HG02610 (cell line): ENCODE measurements around the gene ABCG4.
"Not testable (repeated sequence)": the region's sequence is repeated elsewhere in the genome, so short reads cannot be mapped to it uniquely, and the experiment has no call there.

Experiments
- ATAC-seq: cut with Tn5 transposase; IDR thresholded peaks from one replicate; pipeline ENCODE4 v1.9.1; 2021; ENCODE audit warnings: mild to moderate bottlenecking, moderate library complexity; ENCODE audit not compliant: unreplicated experiment

Gene ABCG4

DNA sequence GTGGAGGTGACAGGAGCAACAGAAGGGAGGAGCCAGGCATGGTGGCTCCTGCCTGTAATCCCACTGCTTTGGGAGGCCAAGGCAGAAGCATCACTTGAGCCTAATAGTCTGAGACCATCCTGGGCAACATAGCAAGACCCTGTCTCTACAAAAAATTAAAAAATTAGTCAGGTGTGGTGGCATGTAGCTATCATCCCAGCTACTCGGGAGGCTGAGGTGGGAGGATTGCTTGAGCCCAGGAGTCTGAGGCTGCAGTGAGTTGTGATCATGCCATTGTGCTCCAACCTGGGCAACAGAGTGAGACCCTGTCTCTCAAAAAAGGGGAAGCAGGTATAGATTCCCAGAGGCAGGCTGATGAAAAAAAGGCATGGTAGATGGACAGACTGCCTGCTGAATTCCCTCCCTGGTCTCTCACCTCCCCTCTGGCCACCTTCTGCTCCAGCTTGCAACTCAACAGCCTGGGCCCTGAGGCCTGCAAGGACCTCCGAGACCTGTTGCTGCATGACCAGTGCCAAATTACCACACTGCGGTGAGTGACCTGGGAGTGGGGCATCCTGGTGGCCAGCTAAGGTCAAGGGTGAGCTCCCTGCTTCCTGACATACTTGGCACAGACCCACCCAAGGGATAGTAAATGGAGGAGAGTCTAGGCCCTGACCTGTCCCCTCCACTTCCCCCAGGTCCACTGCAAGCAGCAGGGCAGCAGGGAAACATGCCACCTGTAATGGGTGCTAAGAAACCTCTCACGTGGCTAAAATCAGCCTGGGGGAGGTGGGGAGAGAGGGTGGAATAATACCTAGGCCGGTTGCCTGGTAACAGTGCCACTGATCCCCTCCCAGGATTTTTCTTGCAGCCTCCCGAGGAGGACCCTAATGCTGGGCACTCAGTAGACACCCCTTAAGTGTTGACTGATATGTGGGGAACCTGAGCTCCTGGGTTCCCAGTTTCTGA is 32.2 kb downstream of the ABCG4 start:
- ATAC-seq, result no peak

DNA sequence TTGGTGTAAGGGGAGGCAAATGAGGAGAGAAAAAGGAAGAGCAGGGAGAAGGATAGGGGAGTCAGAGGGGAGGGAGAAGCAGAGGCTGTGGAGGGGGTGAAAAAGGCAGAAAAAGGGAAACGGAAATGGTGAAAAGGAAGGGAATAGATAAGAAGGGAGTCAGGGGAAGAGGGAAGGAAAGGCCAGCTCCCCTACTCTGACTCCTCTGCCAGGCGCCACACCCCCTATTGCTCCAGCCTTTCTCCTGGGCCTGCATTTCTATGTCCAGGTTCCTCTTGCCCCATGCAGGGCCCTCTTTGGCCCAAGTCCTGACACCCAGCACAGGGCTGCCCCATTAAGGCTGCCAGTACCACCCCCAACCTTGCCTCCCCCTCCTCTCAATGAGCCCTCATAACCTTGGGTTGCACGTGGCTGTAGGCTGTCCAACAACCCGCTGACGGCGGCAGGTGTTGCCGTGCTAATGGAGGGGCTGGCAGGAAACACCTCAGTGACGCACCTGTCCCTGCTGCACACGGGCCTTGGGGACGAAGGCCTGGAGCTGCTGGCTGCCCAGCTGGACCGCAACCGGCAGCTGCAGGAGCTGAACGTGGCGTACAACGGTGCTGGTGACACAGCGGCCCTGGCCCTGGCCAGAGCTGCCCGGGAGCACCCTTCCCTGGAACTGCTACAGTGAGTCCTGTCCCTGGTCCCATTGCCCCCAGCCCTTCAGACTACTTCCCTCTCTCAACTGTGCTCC is 33.0 kb downstream of the ABCG4 start:
- ATAC-seq, result no peak

DNA sequence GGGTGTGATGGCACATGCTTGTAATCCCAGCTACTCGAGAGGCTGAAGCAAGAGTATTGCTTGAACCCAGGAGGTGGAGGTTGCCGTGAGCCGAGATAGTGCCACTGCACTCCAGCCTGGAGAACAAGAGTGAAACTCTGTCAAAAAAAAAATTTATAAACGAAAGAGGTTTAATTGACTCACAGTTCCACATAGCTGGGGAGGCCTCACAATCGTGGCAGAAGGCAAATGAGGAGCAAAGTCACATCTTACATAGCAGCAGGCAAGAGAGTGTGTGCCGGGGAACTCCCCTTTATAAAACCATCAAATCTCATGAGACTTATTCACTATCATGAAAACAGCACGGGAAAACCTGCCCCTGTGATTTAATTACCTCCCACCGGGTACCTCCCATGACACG is 35.5 kb downstream of the ABCG4 start:
- not testable (repeated sequence) for ATAC-seq

DNA sequence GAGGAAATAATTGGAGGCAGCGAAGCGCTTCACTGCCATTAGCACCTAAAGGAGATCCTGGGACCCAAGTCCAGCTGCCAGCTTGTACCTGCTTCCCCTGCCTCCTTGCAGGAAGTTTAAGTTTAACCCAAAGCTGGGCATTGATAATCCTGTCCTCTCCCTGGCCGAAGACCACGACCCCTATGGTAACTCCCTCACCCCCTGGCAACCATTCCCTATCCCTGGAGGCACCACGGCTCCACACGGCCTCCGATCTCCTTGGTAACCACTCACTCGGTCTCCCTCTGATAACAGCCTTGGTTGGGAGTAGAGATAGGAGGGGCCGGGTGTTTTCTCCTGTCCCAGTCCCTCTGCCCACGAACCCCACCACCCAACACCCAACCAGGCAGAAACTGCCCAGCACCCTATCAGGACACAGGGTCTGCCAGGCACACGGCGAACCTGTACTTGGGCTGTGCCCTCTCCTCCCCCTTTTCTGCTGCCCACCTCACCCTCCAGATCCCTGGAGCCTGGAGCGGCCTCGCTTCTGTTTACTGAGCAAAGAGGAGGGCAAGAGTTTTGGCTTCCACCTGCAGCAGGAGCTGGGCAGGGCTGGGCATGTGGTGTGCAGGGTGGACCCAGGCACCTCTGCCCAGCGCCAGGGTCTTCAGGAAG is 37.3 kb downstream of the ABCG4 start:
- ATAC-seq, result no peak

DNA sequence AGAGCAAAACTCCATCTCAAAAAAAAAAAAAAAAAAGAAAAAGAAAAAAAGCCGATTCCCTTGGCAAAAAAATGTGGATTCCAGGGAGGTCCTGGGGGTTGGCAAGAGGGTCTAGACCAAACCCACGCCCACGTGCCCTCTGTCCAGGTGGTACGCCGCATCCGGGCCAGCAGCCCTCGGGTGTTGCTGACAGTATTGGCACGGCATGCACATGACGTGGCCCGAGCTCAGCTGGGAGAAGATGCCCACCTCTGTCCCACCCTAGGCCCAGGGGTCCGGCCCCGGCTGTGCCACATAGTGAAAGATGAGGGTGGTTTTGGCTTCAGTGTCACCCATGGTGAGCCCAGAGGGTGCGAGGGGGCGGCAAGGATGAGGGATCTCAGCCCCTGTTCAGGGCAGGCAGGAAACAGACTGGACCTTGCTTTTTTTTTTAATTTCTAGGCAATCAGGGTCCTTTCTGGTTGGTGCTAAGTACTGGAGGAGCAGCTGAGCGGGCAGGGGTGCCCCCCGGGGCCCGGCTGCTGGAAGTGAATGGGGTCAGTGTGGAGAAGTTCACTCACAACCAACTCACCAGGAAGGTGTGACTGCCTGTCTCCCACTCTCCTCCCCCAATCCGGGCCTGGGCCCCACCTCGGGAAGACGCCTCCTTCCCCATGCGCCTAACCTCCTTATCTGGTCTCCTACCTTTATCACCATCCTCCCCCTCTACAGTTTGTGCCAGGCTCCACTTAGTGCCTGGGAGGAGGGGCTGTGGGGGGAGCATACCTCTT is 38.5 kb downstream of the ABCG4 start:
- ATAC-seq, result no peak

DNA sequence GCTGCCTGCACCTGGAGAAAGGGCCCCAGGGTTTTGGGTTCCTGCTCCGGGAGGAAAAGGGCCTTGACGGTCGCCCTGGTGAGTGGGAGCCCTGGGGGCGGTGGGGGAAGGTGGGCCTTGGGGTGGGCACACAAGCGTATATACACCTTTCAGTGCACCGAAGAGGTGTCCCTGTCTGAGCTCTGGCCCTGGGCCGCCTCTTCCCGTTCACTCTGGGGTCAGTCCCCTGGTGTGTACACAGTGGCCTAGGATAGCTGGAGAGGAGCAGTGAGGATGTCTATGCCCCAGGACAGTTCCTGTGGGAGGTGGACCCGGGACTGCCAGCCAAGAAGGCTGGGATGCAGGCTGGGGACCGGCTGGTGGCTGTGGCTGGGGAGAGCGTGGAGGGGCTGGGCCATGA is 39.2 kb downstream of the ABCG4 start:
- ATAC-seq, result no peak

DNA sequence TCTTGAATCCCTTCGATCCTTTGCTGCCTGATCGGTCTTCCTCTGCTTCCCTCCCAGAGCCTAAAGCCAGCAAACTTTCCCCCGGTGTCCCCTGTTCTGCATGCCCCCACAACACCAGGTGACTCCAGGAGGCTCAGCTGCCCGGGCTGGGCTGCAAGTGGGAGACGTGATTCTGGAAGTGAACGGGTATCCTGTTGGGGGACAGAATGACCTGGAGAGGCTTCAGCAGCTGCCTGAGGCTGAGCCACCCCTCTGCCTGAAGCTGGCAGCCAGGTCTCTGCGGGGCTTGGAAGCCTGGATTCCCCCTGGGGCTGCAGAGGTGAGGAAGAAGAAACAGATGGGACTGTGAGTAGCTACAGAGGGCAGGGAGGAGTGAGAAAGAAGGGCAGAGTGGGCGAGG is 40.0 kb downstream of the ABCG4 start:
- ATAC-seq, result no peak

DNA sequence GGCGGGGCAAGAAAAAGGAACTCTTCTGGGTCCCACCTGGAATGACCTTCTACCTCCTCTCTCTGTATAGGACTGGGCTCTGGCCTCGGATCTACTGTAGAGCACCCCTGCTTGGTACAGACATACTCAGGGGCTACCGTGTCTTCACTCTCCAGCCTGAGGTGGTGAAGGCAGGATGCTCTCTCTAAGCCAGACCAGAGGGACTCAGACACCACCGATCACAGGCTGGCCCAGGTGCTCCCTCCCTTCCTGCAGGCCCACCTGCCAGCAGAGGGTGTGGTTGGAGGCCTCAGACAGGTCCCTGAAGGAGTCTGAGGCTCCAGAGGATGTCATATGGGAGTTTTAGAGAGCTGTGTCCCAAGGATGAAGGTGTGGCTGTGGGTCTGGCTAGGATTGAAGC is 40.5 kb downstream of the ABCG4 start:
- no peak for ATAC-seq

DNA sequence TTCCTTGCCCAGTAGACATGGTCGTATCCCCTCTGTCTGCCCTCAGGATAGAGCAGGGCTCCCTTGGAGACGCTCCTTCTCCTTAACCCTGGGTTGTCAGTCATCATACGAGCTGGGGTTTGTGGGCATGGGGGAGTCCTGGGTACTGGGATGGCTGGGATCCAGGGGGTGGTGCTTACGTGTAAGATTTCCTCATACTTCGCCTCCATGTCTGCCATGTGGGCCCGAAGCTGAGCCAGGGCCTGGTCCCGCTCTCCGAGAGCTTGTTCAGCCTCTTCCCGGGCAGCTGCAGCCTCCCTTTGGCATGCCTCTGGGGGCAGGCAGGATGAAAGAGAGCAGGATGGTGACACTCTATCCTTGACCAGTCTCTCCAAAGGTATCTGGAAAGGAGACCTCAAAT is 41.7 kb downstream of the ABCG4 start:
- ATAC-seq, result no peak

DNA sequence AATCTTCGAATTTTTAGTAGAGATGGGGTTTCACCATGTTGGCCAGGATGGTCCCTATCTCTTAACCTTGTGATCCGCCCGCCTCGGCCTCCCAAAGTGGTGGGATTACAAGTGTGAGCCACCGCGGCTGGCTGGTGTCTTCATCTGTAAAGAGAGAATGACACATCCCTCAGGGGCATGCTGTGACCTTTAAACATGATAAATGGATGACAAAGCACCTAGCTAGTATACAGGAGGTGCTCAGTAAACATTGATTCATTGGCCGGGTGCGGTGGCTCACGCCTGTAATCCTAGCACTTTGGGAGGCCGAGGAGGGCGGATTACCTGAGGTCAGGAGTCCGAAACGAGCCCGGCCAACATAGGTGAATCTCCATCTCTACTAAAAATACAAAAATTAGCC is 42.4 kb downstream of the ABCG4 start:
- ATAC-seq, result not testable (repeated sequence)

DNA sequence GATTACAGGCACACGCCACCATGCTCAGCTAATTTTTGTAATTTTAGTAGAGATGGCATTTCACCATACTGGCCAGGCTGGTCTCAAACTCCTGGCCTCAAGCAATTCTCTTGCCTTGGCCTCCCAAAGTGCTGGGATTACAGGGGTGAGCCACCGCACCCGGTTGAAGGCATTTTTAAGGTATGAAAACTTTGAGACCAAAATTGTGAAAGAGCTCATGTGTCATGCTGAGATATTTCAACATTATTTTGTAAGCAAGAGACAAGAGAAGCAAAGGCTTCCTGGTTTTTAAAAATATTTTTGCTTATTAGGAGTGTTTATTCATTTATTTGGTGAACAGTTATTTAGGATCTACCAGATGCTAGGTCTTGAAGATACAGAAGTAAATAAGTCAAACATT is 43.3 kb downstream of the ABCG4 start:
- no peak for ATAC-seq

DNA sequence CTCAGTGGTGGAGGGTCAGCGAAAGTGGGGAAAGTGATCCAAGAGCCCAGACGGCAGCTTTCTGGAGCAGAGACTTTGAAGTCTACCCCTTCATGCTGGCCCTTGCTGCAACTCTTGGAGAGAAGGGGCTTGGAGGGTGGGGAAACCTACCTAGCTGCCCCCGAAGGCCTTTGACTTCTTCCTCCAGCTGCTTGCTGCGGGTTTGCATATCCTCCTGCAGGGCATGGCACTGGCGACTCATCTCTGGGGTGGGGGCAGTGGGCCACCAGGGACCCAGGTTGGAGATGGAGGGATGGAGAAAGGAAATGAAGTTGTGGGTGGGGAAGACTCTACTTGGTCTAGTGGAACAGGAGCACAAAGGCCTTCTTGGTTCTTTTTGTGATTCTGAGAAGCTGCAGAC is 44.1 kb downstream of the ABCG4 start:
- ATAC-seq, result no peak

DNA sequence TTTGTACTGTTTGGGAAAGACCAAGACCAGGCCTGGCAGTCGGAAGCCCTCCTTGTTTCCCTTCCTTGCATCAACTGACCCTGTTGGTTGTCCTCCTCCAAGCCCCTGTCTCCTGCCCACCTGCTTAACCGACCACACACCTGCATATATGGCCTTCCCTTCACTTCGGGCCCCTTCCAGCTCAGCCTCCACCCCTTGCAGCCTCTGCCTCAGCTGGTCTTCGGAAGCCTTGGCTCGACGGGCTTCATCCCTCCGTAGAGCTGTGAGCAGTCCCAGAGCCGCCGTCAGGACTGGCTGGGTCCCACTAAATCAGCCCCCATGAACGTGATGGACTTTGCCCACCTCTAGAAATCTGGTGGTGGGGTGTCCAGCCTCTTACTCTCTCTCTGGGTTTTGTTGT is 44.8 kb downstream of the ABCG4 start:
- no peak for ATAC-seq

DNA sequence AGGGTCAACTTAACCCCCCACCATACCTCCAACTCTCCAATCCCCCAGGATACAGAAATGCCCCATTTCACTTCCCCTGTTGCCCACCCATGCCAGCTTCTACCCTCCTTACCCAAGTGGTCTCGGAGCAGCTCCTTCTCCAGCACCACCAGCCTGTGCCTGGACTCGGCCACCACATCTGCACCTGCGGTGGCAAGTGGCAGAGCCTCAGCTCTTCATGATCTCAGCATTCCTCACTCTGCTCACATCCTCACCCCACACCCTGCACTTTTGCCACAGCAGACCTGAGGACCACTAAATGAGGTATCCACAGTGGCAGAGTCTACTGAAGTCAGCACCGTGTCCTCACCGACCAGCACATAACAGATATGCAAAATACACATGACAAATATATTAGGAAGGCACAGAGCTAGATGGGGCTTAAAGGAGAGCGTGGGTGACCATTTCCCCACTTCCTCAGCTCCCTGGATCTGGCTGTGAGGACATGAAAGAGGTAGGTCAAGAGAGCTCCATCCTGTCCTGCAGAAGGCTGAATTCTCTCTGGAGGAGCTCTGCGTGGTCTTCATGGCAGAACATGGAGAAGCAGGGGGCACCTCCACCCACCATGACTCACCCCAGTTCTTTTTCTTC is 46.1 kb downstream of the ABCG4 start:
- ATAC-seq, result no peak

DNA sequence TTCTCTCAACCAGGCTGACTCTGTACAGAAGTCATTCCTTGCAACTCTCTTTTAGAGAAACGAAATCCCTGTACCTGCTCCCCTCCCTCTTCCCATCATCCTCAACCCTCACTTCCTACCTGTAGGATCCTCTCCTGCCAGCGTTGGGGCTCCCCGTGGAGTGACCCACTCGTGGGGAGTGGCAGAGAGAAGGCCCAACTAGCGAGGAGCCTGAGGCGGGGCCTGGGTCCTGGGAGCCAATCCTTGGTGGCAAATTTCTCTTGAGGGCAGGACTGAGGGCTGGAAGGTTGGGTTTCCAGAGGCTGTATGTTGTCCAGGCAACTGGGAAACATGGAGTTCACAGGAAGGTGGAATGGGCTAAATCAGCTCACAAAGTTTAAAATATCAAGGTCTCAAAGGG is 46.8 kb downstream of the ABCG4 start:
- ATAC-seq, result no peak

DNA sequence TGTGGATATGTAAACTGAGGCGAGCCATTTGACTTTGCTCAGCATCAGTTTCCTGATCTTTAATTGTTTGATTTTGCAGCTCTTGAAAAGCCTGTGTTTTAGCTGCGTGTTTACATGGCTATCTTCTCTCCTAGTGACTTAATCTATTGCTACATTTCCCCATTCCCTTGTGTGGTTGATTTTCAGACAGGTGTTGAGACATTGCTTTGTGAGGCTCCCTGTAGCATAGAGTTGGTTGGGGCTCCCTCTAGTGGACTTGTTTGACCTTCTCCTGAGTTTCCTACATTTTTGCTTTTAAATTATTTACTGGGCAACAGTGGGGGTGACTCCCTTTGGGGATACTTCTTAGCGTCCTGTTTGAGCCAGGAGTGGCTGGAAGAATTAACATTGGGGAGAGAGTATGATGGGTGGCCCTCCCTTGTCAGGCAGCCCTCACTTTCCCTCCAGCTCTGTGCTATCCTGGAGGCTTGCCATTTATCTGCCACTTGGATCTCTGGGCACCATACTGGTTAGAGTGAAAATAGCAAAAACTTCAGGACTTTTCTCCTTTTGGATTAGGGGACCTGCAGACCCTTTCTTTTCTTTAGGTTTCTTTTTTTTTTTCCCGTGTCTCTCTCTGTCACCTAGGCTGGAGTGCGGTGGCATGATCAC is 48.1 kb downstream of the ABCG4 start:
- no peak for ATAC-seq

DNA sequence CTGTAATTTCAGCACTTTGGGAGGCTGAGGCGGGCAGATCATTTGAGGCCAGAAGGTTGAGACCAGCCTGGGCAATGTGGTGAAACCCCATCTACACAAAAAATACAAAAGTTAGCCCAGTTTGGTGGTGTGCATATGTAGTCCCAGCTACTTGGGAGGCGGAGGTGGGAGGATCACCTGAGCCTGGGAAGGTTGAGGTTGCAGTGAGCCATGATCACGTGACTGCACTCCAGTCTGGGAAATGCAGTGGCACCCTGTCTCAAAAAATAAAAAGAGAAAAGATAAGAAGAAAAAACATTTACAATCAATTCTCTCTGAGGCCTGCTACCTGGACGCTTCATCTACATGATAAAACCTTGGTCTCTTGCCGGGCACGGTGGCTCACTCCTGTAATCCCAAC is 50.1 kb downstream of the ABCG4 start:
- no peak for ATAC-seq

DNA sequence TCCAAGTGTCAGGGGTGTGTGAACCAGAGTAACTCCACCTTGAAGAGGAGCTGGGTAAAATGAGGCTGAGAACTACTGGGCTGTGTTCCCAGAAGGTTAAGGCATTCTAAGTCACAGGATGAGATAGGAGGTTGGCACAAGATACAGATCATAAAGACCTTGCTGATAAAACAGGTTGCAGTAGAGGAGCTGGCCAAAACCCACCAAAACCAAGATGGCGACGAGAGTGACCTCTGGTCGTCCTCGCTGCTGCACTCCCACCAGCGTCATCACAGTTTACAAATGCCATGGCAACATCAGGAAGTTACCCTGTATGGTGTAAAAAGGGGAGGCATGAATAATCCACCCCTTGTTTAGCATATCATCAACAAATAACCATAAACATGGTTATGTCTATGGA is 52.4 kb downstream of the ABCG4 start:
- ATAC-seq, result not testable (repeated sequence)

DNA sequence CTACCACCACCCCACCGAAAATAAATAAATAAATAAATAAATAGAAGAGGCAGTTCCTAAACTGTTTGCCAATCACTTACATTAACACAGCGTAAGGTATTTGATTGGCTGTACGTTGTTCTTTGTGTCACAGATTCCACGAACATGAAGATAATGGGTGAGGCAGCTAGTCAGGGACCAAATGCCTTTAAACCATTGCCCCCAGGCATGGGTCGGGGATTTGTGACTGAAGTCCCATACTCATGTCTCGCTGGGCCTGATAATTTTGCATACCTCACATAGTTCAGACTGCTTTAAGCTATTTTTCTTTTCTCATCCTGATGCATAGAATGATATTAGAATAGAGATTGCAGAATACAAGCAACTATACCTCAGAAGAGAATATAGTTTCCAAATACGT is 53.7 kb downstream of the ABCG4 start:
- no peak for ATAC-seq

DNA sequence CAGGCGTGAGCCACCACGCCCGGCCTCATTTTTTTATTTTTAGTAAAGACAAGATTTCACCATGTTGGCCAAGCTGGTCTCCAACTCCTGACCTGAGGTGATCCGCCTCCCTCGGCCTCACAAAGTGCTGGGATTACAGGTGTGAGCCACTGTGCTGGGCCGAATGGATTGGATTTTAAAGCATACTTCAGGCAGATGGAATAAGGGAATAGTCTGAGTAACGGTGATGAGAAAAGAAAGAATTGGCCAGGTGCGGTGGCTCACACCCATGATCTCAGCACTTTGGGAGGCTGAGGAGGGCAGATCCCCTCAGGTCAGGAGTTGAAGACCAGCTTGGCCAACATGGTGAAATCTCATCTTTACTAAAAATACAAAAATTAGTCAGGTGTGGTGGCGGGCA is 55.2 kb downstream of the ABCG4 start:
- no peak for ATAC-seq
